Brain pericyte (primary cell): Measurements from ENCODE around the gene BRINP1.
"Not testable (repeated sequence)": the region's sequence is repeated elsewhere in the genome, so short reads cannot be mapped to it uniquely, and the experiment has no call there.

Experiments
- DNase-seq: peaks from one replicate; pipeline ENCODE4 v3.0.0-alpha.2; 2012; ENCODE audit warnings: low read depth, low spot score

BRINP1 gene

DNA sequence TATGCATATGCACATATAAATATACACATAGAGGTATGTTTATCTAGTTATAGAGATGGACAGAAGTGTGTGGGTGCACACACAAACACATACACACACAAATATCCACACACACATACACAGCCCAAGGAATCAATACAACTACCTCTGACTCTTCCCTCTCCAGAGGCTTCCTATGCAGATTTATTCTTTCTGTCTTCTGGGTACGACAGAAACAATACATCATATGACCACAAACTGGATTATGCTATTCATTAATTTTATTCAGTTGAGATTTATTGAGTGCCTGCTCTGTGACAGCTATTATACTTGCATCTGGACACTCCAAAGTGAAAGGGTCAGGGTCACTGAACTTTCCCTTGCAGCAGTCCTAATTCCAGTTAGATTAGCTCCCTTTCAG is 155.8 kb downstream of the BRINP1 start:
- no peak for DNase-seq

DNA sequence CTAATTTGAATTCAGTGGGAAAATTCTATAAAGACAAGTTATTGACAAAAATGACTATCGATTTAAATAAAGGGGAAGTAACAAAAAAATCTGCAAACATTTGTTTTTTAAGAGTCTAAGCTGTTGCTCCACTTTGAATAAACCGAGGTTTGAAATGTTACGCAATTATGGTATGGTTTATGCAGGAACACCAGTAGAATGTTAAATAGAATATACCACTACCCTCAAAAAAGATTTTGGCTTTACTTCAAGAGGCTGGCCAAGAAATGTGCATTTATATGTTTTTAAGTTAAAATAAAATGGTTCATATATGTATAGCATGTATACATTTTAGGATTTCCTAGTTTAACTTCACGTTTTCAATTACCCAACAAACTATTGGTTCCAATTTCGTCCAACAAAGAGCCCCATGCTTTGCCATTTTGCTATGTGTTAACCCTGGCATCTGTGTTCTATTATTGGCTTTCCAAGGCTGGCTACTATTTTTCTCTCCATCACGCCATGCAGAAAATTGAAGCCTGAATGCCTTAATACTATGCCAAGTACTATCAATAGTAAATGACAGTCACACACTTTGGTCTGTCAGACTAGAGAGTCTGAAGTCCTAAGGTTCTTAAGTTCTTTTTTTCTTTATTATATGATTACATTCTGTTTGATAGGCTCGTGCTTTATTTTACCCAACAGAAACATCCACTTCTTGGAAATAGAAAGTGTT is 171.2 kb downstream of the BRINP1 start:
- DNase-seq = no peak

DNA sequence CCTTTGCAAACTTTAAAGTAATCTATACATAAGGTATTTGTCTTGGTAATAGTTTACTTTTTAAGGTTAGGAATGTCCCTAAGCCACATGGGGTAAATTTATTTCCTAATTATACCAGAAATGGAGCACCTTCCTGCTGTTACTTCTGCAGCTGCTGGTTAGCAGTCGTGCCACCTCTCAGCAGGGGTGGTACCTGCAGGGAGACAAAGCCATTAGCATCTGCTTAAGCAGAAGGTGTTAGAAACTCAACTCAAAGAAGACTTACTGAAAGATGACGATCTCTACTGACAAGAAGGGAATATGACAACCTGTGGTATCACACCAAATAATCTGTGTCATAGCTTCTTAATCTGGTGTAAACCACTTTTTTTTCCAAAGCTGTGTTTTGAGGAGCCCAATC is 173.7 kb downstream of the BRINP1 start:
- DNase-seq = no peak

DNA sequence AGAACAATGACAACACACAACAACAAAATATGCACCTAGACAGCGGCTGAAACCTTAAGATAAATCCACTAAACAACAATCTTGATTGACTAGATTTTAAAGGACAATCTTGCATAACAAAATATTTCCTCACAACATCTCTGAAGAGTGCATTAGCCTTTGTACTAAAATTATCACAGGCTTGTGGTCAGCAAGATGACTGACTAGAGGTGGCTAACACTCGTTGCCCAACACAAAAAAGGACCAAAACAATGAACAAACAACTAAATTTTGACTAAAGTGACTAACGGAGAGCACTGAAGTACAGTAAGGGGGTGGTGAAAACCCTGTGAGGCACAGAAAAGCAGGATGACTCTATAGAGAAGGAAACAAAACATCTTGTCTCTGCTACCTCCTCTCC is 183.9 kb downstream of the BRINP1 start:
- no peak for DNase-seq

DNA sequence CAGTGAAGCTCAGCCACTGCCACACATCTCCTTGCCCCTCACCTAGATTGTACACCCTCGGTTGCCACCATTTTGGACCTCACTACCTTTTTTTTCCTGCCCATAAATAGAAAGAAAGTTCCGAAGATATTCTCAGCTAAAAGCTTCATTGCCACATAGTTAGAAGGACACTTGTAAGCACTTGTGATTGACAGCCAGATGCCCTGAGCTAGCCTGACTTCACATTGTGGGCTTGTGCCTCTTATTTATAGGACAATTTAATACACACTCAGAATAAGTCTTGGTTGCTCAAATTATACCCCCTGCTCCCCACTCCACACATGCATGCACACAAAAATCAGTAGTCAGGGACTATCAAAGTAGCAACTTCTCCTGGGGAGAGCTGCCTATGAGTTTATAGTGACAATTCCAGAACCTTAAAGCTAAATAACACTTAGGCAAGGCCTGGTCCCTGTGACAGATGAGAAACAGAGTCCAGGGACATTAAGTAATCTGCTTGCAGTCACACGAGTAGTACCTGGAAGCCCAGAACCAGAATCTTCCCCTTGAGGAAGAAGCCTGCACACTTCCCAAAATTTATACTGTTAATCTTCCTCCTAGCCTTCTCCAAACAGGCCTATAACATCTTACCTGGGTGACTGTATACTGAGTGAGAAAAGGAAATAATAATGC is 184.8 kb downstream of the BRINP1 start:
- DNase-seq = no peak

DNA sequence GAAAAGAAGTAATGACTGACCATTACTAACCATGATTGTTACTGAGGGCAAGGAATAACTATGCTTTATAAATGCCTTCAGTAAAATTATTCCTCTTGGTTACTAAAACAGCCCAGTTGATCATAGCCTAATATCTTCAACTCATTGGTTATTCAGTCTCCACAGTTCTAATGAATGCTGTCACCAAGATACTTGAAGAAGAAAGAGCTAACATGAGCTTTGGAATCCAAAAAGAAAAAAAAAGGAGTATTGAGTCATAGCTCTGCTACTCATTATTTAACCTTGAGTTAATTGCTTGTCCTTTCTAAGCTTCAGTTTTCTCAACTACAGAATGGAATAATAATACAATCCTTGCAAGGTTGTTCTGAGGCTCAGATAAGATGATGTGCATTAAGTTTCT is 187.7 kb downstream of the BRINP1 start:
- no peak for DNase-seq

DNA sequence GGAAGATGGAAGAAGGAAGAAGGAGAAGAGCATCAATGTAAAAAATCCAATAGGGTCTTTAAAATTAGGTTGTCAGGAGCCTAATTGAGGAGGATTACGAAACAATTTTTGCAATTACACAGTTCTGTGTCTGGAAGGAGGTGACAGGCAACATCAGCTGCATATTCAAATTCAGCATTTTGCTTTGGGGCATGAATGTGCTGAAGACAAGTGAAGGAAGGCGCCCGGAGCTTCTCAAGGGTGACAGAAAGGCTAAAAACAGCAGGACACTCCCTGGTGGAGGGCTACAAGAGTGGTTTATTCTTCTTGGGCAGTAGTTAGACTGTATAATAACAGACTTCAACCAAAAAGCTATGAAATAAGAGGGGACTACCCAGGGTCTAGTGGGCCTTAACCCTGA is 188.3 kb downstream of the BRINP1 start:
- DNase-seq = no peak

DNA sequence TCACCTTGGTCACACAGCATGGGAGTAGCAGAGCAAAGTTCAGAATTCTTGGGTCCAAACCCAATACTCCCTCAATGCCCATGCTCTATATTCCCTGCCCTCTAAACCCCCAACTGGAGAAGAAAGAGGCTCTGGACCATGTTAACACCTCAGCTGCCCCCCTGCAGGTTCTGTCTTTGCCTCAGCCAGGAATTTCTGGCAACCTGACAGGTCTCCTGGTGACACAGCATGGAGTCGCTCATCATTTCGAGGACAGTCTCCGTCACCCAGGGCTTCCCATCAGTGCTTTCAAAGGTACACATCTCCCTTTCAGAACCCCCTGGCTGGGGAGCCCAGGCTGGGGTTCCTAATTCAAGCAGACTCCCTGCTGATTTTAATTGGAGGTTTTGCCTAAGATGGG is 189.5 kb downstream of the BRINP1 start:
- no peak for DNase-seq

DNA sequence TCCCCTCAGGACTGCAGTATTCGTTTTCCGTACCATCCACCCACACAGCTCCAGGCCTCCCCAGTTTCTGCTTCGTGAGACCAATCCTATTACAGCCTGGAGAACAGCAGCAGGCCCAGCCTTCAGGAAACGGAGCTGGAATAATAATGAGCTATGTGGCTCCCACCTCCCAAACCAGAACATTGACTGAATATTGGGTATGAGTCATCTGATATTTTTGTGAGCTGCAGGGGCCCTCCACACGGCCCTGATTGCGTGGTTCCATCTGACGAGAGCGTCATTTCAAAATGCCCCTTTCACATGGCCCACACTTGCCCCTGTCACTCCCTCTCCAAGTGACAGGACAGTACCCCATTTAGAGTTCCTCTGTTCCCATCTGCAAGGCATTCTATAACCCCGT is 192.0 kb downstream of the BRINP1 start:
- no peak for DNase-seq

DNA sequence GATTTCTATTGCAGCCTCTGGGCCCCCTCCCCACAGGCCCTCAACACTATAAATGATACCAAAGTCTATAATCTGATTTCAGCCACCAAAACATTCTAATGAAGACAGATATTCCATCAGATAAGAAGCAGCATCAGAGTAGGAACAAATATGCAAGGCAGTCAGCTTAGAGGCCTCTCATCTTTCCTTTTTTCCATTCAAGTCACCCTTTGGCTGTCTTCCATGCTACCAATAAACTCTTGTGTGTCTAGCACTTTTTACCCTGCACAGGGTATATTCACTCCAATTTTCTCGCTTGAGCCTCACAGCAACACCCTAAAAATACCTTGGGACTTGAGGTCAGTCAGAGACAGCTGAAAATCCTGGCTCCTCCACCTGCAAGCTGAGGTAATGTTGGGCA is 193.7 kb downstream of the BRINP1 start:
- no peak for DNase-seq

DNA sequence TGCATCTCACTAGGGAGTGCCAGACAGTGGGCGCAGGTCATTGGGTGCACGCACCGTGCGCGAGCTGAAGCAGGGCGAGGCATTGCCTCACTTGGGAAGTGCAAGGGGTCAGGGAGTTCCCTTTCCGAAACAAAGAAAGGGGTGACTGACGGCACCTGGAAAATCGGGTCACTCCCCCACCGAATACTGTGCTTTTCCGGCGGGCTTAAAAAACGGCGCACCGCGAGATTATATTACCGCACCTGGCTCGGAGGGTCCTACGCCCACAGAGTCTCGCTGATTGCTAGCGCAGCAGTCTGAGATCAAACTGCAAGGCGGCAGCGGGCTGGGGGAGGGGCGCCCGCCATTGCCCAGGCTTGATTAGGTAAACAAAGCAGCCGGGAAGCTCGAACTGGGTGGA is 200.0 kb downstream of the BRINP1 start:
- not testable (repeated sequence) for DNase-seq

DNA sequence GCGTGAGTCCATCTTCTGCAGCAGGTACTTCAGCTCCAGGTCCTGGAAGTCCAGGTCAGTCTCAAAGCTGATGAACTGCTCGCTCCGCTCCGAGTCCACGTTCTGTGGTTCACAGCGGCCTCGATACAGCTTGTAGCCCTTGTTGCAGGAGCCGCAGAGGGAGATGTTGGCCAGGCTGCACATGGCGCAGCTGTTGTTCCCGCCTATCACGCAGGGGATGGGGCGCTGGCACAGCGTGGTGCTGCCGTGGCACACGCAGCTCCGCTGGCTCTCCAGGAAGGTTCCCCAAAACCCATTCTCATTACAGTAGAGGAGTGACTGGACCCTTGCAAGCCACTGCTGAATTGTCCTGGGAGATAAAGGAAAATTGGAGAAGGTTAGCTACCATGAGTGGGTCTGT is 201.4 kb downstream of the BRINP1 start:
- DNase-seq = no peak

DNA sequence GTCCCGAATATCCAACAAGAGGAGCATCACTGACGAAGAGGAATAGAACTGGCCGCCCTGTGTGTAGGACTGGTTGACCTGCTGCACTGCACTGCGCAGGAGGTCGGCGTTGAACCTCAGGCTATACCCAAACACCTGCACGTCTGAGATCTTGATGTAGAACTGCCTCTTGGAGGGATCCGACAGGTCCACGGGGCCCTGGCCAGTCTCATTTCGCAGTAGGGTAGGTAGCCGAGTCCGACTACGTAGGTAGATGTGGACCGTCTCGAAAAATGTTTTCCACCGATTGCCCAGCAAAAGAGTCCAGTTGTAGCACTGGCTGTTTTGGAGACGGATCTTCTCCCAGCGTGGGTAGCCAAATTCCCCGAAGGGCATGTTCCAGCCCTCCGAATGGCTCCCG is 202.0 kb downstream of the BRINP1 start:
- DNase-seq = no peak

DNA sequence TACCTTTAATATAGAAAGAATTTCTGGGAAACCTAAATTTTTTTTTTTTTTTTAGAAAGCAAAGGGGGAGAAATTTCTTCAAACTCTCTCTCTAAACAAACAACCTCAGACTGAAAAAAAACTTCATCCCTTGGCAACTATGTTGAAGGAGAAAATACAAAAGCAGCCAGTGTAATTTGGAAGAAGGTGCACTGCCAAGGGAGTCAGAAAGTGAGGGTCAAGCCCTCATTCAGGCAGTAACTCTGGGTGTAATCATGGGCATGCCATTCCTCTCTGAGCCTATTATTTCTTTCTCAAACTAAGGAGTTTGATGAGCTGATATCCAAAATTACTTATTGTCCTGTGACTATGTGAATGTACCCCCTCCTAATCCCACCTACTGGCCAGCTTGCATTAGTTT is 203.1 kb downstream of the BRINP1 start:
- no peak for DNase-seq

DNA sequence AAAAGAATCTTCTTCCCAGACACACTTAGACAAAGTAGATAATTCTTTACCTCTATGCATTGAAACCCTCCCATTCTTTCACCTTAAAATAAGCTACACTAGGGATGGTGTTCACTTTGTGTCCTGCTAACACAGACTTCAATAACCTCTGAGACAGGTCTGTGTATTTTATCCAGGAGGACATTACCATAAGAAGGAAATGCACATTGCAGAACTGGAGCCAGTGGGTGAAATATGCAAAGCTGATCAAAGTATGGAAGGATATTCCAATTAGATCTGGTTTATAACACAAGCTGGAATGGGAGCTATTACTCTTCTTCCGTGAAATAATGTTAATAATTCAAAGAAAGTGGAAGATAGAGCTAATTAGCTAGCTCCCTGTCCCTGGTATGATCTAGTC is 204.1 kb downstream of the BRINP1 start:
- no peak for DNase-seq

DNA sequence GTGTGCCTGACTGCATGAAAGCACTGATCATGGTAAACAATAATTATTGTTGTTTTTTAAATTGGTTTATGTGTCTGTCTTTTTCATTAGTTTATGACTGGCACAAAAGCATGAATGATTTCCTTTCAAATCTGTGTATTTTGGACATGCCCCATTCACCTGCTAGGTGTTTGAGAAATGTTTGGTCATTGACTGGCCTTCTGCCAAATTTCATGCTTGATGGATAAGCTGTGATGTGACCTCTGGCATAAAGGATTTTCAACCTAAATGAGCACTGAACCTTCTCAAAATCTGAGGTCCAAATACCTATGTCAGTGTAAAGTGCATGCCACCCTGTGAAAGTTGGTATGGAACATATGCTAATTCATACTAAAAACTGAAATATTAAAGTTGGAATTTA is 204.5 kb downstream of the BRINP1 start:
- no peak for DNase-seq

DNA sequence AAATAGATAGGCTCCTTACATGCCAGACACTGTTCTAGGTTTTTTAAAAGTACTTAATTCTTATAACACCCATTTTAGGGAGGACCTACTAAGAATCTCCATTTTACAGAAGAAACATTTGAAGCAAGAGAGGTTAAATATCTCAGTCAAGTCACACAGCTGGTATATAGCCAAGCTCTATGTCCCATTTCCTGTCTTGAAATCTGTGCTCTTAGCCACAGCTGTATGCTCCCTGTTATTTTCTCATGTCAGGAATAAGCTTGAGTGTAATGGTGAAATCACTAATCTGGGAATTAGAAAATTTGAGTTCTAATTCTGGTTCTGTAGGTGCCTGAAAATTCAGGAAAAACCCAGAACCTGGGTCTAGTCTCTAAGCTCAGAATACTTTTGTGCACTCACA is 208.7 kb downstream of the BRINP1 start:
- DNase-seq = no peak

DNA sequence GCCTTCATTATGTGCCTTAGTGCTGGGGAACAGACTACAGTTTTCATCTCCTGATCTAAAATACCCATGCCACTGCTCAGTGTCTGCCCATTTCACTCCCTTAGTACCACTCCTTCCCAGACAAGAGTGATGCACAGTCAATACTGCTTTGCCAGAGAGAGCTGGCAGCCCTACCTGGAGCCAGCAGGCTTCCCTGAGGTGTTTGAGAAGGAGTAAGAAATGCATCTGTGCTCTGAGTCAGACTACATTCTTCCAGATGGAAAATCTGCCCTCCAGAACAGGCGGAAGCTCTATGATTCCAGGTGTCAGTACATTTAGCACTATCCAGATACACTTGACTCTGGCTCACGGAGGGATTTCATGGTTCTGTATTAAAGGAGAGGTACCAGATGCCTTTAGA is 209.8 kb downstream of the BRINP1 start:
- no peak for DNase-seq

DNA sequence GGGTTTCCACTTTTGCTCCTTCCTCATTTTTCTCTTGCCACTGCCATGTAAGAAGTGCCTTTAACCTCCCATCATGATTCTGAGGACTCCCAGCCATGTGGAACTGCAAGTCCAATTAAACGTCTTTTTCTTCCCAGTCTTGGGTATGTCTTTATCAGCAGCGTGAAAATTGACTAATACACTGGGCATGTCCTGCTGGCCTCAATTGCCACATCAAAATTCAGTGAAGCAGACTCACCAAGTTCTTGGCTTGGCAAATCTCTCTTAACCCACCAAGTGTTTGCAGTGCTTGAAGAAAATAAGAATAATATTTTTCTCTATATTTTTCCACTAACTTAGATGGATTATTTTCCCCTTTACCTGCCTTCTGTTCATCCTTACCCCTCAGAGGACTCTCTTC is 212.0 kb downstream of the BRINP1 start:
- DNase-seq = no peak

DNA sequence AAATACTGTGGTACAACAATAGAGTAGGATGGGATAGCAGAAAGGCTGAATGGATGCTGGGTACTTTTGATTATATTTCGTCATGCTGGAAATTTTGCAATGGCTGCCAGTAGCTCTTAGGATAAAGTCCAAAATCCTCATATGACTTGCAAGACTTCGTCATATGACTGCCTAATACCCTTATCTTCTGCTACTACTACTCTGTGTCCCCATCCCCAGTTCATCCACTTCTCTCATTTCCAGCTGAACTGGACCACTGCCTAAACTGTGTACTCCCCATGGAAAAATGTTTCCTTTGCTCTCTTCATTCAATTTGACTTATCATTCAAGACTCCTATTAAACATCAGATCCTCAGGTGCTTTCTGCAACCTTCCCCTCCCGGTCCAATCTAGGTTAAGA is 212.9 kb downstream of the BRINP1 start:
- no peak for DNase-seq

DNA sequence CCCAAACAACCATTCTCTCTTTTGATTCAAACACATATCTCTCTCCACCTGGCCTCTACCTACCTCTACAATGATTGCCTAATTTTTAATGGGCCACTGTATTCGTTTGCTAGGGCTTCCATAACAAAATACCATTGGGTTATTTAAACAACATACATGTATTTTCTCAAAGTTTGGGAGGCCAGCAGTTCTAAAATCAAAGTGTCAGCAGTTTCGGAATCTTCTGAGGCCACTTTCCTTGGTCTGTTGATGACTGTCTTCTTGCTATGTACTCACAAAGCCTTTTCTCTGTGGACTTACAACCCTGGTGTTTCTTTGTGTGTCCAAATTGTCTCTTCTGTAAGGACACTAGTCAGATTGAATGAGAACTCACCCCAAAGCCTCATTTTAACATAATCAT is 214.7 kb downstream of the BRINP1 start:
- no peak for DNase-seq

DNA sequence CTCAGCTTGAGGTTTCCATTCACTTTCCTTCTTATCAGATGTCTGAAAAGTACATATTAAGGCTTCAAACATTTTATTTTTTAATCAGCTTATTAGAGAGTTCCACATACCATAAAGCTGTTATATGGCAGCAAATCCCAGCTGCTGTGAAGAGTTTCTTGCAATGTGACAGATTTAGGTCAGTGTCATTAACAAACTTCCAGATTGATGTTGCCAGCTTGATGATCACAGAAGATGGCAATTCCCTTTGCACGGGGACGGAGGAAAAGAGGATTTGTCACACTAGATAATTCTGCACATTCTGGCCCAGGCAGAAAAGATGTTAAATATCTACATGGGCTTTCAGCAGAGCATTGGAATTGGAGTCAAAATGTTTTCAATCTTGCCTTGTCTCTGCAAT is 215.8 kb downstream of the BRINP1 start:
- DNase-seq = no peak

DNA sequence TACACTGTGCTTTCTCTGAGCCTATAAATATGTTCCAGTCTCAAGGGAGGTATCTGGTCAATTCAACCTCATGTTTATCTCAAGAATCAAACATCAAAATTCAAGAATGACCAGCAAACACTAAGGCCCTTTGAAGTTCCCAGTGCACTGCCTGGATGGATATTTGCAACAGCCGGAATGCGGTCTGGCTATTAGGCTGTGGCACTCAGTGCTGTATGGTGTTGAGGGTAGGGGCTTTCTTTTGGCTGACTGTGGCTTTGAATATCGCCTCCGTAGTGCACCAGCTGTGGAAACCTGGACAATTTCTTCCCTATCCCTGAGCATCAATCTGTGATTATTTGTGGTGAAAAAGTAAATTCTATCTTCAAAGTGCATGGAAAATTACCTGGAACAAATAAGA is 220.4 kb downstream of the BRINP1 start:
- DNase-seq = no peak

DNA sequence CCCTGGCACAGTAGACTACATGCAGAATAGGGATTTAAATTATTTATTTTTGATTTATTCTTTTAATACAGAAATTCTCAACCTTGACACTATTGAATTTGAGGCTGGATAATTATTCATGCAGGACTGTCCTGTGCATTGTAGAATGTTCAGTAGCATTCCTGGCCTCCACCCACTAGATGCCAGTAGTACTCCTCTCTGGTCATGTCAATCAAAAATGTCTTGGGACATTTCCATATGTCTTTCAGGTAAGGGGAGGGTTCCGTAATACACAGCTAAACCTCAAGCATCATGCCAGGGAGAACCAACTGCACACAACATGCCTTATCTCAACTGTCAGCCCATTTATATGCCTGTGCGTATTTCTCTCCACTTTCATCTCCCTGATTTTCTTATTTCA is 231.8 kb downstream of the BRINP1 start:
- no peak for DNase-seq
